ENCODE results near the gene ARL15. TPM values are rescaled to one million over a fixed set of nuclear protein-coding genes. Genes with fewer than 3 reads are reported as not detected.

The ARL15 gene
- total and polyA plus RNA-seq, 2 of the 8 experiments (the other 6 are each of a cell fraction or from before 2014, with no cell fraction given) = 9.9 to 21.2 TPM

DNA sequence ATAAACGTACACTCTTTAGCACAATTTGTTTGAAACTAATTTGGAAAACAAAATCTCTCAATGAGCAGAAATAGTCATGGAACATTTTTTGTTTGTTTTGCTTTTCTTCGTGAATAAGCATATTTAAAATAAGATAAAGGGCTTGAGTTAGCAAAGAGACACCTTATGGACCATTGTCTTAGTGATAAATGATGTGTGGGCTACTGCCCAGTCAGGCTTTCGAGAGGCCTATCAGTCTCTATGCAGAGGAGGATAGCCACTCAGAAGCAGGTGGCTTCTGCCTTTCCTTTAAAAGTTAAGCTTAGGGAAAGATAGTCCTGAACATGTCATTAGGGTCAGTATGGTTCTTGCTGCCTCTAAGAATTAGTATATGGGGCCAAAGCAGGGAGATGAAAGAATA lies 2.1 kb upstream of the ARL15 start (continued):
- TF ChIP-seq, protein P1, sequence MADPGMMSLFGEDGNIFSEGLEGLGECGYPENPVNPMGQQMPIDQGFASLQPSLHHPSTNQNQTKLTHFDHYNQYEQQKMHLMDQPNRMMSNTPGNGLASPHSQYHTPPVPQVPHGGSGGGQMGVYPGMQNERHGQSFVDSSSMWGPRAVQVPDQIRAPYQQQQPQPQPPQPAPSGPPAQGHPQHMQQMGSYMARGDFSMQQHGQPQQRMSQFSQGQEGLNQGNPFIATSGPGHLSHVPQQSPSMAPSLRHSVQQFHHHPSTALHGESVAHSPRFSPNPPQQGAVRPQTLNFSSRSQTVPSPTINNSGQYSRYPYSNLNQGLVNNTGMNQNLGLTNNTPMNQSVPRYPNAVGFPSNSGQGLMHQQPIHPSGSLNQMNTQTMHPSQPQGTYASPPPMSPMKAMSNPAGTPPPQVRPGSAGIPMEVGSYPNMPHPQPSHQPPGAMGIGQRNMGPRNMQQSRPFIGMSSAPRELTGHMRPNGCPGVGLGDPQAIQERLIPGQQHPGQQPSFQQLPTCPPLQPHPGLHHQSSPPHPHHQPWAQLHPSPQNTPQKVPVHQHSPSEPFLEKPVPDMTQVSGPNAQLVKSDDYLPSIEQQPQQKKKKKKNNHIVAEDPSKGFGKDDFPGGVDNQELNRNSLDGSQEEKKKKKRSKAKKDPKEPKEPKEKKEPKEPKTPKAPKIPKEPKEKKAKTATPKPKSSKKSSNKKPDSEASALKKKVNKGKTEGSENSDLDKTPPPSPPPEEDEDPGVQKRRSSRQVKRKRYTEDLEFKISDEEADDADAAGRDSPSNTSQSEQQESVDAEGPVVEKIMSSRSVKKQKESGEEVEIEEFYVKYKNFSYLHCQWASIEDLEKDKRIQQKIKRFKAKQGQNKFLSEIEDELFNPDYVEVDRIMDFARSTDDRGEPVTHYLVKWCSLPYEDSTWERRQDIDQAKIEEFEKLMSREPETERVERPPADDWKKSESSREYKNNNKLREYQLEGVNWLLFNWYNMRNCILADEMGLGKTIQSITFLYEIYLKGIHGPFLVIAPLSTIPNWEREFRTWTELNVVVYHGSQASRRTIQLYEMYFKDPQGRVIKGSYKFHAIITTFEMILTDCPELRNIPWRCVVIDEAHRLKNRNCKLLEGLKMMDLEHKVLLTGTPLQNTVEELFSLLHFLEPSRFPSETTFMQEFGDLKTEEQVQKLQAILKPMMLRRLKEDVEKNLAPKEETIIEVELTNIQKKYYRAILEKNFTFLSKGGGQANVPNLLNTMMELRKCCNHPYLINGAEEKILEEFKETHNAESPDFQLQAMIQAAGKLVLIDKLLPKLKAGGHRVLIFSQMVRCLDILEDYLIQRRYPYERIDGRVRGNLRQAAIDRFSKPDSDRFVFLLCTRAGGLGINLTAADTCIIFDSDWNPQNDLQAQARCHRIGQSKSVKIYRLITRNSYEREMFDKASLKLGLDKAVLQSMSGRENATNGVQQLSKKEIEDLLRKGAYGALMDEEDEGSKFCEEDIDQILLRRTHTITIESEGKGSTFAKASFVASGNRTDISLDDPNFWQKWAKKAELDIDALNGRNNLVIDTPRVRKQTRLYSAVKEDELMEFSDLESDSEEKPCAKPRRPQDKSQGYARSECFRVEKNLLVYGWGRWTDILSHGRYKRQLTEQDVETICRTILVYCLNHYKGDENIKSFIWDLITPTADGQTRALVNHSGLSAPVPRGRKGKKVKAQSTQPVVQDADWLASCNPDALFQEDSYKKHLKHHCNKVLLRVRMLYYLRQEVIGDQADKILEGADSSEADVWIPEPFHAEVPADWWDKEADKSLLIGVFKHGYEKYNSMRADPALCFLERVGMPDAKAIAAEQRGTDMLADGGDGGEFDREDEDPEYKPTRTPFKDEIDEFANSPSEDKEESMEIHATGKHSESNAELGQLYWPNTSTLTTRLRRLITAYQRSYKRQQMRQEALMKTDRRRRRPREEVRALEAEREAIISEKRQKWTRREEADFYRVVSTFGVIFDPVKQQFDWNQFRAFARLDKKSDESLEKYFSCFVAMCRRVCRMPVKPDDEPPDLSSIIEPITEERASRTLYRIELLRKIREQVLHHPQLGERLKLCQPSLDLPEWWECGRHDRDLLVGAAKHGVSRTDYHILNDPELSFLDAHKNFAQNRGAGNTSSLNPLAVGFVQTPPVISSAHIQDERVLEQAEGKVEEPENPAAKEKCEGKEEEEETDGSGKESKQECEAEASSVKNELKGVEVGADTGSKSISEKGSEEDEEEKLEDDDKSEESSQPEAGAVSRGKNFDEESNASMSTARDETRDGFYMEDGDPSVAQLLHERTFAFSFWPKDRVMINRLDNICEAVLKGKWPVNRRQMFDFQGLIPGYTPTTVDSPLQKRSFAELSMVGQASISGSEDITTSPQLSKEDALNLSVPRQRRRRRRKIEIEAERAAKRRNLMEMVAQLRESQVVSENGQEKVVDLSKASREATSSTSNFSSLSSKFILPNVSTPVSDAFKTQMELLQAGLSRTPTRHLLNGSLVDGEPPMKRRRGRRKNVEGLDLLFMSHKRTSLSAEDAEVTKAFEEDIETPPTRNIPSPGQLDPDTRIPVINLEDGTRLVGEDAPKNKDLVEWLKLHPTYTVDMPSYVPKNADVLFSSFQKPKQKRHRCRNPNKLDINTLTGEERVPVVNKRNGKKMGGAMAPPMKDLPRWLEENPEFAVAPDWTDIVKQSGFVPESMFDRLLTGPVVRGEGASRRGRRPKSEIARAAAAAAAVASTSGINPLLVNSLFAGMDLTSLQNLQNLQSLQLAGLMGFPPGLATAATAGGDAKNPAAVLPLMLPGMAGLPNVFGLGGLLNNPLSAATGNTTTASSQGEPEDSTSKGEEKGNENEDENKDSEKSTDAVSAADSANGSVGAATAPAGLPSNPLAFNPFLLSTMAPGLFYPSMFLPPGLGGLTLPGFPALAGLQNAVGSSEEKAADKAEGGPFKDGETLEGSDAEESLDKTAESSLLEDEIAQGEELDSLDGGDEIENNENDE (IDR thresholded peaks at IDR 0.05; ENCODE audit: insufficient replicate concordance, low read length) = no peak
- TF ChIP-seq SIX5 (IDR thresholded peaks at IDR 0.05; ENCODE audit: low read depth, low read length) = no peak
- TF ChIP-seq TEAD4 (IDR thresholded peaks at IDR 0.05; ENCODE audit: low read depth, low read length) = no peak
- no peak for TF ChIP-seq RXRA (IDR thresholded peaks at IDR 0.05; ENCODE audit: insufficient read depth, low read depth, low read length)
- no peak for TF ChIP-seq CEBPB (IDR thresholded peaks at IDR 0.05; ENCODE audit: low read depth, low read length)
- TF ChIP-seq HDAC2 (IDR thresholded peaks at IDR 0.05; ENCODE audit: borderline replicate concordance in 1 of 2, low read depth in 2 of 2, low read length in 2 of 2) = no peak
- TF ChIP-seq KDM4A (IDR thresholded peaks at IDR 0.05; ENCODE audit: low read depth, low read length, severe bottlenecking) = no peak
- TF ChIP-seq SP1 (IDR thresholded peaks at IDR 0.05; ENCODE audit: low read depth, low read length) = no peak
- TF ChIP-seq, protein P2, sequence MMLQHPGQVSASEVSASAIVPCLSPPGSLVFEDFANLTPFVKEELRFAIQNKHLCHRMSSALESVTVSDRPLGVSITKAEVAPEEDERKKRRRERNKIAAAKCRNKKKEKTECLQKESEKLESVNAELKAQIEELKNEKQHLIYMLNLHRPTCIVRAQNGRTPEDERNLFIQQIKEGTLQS (IDR thresholded peaks at IDR 0.05; ENCODE audit: insufficient read depth, low read depth, low read length) = no peak
- no peak for TF ChIP-seq KDM1A (IDR thresholded peaks at IDR 0.05; ENCODE audit: borderline replicate concordance, low read length)
- TF ChIP-seq SP4 (IDR thresholded peaks at IDR 0.05; ENCODE audit: low read length) = no peak

All from H1 (cell line).